IPS DF 19.7 (cell line): Measurements from ENCODE around the gene GLUD1.
"Not testable (repeated sequence)": the region's sequence is repeated elsewhere in the genome, so short reads cannot be mapped to it uniquely, and the experiment has no call there.

Experiments
- DNase-seq: peaks from one replicate; pipeline ENCODE4 v3.0.0-alpha.2; 2013; ENCODE audit warnings: low read depth, low spot score

Gene GLUD1

DNA sequence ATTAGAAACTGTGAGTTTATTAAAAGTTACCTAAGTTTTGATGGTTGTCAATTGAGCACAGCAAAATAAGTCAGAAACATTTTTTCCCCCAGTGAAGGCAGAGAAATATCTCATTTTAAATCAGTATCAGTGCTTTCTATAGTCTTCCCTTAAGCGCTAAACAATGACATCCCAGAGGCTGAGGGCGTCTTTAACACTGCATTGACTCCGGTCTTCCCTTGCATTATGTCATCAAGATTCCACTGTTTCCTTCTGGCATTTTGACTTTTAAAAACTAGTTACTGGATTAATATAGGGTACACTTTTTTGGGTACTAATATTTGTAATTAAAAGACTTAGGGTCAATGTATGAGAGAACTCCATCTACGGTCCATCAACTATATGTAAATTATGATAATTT lies 3.9 kb downstream of the GLUD1 start:
- DNase-seq, result no peak

DNA sequence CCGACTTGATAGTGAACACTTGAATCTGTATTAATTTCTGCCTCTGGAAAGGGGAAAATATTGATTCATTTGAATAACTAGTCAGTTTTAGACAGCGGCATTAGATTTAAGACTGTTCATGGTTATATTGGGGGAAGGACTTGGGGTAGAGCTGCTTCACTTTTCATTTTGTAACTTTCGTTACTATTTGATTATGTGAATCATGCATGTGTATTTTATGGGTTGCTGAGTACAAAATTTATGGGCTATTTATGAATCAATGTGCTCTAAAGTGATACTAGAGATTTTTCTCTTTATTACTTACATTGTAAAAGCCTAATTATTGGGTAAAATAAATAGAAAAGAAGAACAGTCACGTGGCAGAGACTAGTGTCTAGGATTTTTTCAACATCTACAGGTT lies 4.9 kb downstream of the GLUD1 start:
- no peak for DNase-seq

DNA sequence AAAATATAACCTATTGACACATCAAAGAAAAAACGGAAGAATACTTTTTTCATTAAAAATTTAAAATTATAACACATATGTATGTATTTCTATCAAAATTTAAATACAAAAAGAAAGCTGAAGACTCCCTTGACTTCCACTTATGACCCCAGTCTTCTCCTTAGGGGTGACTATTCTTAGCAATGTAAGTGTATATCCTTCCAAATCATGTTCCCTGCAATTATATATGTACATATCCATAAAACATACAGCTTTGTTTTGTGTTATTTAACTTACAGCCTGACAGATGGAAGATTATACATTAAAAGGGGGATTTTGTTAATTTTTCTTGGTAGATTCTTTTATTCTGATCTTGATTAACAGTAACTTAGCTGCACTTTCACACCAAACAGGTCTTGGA lies 9.1 kb downstream of the GLUD1 start:
- DNase-seq, result no peak

DNA sequence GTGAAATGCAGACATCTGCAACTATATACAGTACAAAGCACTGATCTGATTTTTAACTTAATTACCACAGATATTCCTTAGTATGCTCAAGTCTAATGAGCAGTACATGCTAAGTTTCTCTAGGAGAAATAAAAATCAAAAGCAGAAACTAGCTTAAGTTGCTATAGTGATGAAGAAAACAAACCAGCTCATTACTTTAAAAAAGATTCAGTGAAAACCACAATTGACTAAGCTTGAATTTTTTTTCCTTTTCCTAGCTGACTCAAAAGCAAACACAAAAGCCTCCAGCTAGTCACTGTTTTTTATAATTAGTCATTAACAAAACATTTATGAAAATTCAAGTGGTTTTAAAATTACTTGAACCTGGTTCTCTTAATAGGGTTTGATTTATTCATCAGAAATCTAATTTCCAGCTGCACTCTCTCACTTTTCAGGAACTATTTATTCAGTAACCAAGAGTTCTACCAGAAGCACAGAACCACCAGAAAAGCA lies 10.3 kb downstream of the GLUD1 start:
- not testable (repeated sequence) for DNase-seq

DNA sequence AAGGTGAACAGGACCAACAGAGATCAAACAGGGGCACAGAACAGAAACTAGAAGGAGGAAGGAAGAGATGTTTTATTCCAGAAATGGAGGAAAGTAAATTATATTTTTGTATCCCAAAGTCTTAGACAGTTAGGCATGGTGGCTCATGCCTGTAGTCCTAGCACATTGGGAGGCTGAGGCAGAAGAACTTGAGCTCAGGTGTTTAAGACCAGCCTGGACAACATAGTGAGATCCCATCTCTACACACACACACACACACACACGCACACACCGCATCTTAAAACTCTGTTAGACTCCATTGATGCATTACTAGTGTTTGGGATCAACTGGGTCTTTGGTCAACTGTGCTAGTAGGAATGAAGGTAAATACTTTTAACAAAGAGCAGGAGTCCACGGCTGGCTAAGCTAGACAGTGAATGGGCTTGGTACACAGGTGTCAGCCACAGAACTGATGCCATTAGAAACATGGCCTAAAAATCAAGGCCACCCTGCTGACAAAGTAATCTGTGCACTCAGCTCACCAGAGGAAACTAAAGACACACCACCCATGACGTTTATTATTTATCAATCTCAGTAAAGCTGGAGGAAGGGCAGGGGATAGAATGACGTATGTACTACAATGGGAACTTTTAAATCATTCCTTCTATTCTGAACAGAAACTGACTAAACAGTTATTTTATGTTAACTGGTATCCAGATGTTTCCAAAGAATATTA lies 10.9 kb downstream of the GLUD1 start:
- DNase-seq, result not testable (repeated sequence)

DNA sequence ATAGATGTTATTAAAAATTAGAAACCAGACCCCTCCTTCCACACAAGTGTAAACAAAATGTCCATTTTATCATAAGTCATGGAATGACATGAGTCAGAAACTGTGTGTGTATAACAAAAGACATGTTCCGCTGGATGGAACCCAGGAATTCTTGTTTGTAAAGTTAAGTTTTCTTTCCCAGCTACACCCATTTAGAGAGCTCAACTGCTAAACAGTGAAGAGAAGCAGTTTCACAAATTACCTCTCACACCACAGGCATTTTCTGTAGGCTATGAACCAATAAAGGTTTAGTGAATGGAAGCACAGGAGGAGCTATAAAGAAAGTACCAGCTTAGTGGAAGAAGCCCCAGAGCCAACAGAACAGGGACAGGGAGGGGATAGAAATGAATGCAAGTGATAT lies 12.4 kb downstream of the GLUD1 start:
- not testable (repeated sequence) for DNase-seq

DNA sequence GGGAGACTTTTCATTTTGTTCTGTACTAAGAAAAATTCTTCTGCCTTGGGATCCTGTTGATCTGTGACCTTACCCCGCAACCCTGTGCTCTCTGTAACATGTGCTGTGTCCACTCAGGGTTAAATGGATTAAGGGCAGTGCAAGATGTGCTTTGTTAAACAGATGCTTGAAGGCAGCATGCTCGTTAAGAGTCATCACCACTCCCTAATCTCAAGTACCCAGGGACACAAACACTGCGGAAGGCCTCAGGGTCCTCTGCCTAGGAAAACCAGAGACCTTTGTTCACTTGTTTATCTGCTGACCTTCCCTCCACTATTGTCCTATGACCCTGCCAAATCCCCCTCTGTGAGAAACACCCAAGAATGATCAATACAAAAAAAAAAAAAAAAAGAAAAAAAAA lies 13.1 kb downstream of the GLUD1 start:
- DNase-seq, result not testable (repeated sequence)

DNA sequence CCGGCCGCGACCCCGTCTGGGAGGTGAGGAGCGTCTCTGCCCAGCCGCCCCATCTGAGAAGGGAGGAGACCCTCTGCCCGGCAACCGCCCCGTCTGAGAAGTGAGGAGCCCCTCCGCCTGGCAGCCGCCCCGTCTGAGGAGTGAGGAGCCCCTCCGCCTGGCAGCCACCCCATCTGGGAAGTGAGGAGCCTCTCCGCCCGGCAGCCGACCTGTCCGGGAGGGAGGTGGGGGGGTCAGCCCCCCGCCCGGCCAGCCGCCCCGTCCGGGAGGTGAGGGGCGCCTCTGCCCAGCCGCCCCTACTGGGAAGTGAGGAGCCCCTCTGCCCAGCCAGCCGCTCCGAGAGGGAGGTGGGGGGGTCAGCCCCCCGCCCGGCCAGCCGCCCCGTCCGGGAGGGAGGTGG lies 14.0 kb downstream of the GLUD1 start:
- not testable (repeated sequence) for DNase-seq

DNA sequence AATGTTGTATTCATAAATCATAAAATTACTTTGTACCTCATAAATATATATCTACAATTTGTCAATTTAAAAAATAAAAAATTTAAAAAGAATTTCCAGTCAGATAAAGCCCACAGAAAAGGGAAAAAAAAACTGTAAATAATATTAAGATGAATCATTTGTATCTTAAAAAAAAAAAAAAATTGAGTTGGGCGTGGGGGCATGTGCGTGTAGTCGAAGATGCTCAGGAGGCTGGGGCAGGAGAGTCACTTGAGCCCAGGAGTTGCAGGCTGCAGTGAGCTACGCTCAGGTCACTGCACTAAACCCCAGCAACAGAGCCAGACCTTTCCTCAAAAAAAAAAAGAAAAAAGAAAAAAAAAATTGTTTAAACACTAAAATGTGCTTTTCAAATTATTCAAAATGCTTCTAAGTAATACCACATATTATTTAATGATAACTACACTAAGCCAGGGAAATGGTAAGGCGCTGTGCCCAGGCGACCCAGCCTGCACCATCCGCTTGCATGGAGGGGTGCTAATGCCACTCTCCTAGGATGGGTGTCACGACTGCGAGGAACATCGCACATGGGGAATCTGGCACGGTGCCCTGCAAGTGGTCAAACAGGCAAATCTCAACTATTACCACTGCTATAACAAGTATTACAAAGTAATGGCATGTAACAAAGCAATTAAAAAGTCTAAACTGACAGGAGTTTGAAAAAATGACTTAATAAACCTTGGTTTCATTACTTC lies 15.4 kb downstream of the GLUD1 start:
- DNase-seq, result no peak

DNA sequence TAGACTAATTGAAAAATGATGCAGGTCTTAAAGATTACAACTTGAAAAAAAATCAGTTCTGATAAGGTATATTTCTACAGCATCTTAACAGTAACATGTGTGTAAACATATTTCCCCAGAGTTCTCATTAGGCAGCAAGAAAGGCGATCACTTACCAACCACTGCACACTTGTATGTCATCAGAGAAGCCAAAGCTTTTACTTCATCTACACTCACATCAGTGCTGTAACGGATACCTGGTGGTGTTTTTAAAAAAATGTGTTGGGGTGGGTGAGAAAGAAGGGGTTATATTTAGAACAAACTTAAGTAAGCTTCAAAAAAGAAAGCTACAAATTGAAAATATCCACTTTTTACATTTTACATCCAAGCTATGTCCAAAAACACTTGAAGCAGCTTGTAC lies 18.2 kb downstream of the GLUD1 start:
- DNase-seq, result not testable (repeated sequence)

DNA sequence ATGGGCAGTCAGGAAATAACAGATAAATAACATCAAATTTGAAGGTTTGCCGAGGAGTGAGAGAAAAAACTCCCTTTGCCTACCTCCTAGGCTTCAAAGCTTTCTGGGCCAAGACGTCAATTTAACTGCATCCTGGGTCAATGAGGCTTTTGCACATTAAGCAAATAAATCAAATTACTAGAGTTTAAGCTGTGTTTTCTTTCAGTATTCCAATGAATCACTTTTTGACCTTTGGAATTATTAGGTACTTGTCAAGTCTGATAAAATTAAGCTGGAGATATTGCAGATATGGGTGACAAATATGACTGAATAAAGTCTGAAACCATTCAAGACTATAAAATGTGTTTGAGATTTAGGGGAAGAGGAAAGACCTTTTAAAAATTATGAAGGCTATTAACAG lies 22.2 kb downstream of the GLUD1 start:
- DNase-seq, result no peak

DNA sequence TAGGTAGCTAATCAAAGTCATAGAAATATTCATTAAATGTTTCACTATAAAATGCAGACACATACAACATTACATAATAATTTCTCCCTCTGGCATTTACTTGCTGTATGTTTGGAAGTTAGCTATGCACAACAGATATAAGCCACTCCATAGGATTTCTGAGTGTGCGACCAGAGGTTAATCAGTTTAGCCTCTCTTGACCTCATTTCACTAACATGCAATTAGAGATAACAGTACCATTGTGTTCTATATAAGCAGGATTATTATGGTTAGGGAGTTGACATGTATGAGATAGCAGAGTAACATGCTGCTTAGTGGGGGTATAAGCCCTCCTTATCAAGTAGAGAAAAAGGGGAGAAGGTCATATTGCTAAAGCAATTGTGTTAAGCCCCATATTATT lies 26.4 kb downstream of the GLUD1 start:
- no peak for DNase-seq

DNA sequence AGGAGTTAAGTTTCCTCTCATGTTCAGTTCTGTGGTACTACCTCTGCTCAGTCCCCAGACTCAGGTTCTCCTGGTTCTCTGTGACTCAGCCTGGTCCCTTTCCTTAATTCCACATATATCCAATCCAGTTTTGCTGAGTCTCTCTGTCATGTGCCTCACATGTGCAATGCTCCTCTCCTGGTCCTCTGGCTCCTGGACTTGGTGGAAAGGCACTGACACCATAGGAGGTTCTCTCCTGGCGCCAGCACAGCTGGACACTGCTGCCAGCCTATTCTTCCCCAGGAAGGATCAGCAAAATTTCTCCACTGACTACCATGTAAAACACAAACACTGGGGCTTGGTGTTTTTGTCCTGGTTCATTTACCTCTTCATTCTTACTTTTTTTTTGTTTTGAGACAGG lies 27.8 kb downstream of the GLUD1 start:
- no peak for DNase-seq

DNA sequence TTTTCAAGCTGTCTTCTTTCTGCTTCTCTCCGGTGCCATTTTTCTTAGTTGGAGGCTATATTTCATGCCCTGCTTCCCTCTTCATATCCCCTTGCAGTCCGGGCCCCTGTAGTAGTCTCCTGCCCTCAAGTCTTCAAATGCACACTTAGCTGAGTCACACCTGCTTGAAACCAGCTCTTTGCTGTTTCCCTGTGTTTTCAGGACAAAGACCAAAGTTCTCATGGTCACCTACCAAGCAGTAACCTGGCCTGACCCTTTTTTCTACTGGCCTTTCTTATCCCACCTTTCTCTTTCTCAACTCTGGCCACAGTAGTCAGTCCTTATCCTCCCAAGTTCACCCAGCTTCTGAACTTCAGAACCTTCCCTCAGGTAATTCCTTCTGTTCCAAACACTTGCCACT lies 28.5 kb downstream of the GLUD1 start:
- no peak for DNase-seq

DNA sequence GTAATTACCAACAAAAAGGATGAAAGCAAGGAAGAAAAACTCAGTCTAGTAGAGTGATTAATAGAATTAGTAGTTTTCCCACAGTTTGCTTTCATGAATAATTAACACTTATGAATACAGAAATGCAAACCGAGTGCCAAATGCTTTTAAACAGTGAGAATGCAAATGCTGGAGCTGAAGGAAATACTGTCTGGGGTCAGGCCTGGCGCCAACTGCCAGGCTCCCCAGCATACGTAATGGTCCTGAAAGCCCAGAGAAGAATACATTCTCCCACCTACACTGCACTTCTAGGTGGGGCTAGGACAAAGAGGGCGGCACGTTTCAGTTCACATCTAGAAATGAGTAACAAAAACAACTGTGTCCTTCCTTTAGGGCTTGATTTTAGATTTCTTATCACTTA lies 30.0 kb downstream of the GLUD1 start:
- no peak for DNase-seq

DNA sequence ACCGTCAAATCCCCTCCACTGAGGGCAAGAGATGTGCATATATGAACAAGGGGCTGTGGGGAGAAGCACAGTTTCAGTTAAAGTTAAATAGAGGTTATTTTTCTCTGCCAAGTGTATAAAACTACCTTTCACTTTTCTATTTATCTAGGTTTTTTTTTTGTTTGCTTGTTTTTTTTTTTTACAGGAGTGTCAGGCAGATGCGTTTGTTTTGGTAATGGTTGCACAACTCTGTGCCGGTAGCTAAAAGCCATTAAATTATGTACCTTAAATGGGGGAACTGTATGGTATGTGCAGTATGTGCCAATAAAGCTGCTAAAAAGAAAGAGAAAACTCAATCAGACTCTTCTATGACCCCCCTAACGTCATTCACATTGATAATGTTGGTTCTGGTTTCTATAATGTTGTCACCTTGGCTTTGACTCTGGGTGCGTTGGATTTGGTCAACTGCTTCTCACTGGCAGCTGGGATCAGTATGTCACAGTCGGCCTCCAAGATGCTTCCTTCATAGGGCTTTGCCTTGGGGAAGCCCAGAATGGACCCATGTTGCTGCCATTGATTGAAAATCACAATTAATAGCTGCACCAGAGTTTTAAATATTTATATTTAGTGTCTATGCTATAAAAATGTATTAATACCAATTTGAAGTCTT lies 34.2 kb downstream of the GLUD1 start:
- no peak for DNase-seq

DNA sequence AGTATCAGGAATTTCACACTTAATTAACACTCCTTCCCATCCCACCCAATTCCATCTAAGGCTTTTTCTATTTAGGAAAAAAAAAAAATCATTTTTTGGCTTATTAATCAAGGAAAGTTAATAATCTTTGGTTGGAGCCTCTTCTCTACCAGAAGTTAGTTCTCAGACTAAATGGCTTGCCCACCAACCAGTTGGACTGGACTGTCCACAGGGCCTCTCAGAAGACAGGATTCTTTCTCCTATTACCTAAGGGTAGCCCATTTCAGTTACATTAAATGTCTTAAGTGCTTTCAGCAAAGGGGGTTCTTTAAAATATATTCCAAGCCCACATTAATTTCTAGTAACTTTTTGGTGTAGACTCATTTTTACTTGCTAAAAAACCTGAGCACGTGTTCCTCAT lies 35.2 kb downstream of the GLUD1 start:
- DNase-seq, result no peak

DNA sequence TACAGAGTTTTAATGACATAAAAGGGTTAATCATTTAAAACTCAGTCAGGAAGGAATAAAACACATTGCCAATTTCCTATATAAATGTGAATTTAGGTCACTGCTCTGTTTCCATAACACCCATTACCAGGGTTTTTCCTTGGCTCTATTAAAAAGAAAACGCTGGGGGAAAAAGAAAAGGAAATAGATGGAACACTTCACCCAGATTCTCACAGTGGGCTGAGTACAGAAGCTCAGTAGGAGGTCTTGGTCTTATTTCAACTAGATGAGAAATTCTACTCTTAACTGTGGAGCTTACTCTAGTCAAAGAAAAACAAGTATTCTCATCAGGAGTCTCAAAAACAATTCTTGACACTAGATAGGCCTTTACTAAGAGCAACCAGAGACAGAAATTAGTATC lies 36.5 kb downstream of the GLUD1 start:
- no peak for DNase-seq

DNA sequence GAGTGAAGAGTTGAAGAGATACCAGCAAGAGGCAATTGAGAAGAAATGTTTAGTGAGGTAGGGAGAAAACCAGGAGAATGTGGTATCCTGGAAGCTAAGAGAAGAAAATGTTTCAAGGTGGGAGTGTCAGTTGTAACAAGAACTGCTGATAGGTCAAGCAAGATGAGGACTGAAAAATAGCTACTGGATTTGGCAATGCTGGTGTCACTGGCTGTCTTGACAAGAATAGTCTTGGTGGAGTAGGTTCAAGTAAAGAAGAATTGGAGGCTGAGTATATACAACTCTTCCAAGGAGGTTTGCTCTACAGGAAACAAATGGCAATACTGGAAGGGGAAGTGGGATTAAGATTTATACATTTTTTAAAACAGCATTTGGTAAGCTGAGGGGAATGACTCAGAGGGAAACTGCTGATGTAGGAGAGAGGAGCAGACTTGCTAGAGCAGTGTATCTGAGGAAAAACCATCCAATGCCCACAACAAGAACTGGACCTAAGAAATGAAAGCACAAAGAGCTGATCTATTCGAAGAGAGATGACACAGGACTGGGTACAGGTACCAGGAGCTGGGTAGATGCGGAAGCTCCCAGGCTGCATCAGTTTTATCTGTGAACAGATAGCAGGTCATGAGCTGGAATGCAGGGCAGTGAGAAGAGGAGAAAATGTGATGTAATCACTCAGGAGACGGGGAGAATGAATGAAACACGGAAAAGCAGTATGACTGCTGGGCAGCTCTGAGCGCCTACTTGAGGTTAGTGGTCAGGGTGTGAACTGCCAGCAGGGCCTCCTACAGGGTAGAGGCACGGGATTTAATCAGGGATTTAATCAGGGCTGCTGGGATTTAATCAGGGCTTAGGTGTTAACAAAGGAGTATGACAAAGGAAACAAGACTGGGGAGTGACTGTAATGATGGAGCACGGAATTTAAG lies 40.0 kb downstream of the GLUD1 start:
- no peak for DNase-seq

DNA sequence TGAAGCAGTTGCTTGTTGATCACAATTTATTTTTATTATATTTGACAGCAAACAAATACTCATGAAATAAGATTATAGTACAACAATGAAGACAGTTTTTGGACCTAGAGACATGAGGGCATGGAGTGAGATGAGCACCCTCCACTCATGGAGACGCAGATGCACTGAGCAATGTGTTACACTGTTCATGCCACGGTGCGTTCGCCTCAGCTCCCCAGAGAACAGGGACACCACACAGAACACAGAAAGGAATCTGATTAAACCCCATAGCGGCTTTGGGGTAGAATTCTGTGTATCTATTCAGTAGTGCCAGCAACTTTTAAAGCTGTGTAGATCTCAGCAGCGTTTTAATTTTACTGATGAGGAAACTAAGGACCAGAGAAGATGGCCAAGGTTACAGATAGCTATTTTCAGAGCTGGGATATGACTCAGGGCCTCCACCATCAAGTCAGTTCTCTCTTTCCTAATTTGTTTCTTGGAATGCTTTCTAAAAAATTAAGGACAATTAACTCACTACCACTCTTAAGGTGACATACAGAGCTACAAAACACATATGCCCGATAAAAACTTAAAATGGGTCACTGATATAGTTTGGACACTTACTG lies 41.0 kb downstream of the GLUD1 start:
- no peak for DNase-seq

DNA sequence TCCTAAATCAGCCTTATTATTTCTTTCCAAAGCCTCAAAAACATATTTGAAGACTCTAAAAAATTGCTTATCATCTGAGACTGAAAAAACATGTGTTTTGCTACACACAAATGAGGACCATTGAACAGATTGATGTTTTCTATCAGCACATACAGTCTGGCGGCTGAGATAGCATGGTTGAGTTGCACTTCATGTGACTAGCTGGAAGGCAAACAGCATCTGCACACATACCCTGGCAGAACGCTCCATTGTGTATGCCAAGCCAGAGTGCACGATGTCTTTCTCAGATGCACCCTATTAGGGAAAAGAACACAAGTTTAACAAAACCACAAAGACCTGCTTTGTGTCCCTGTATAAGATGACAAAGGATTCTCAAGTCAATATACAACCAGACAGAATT lies 41.5 kb downstream of the GLUD1 start:
- DNase-seq, result no peak
